Stimulated activated CD8-positive, alpha-beta memory T cell treated with anti-CD3 and anti-CD28 coated beads, Interleukin-4, amount 100 ng/mL, for 1 hour (primary cell): ENCODE data around the gene SORL1.
A peak's percentile ranks its signal among the peaks of the same experiment; 100 is the strongest.
"Not testable (repeated sequence)": the region's sequence is repeated elsewhere in the genome, so short reads cannot be mapped to it uniquely, and the experiment has no call there.

ENCODE experiments used
- DNase-seq, 2 donors: peaks; one replicate each; pipeline ENCODE4 v3.0.0-alpha.2; 2020; ENCODE audit warnings: low read depth in 2 of 2, low spot score in 1 of 2

SORL1 gene

GRCh38 chr11:121478226-121478894 is 26.2 kb downstream of the SORL1 start:
- DNase-seq = no peak

GRCh38 chr11:121478895-121479697 is 27.0 kb downstream of the SORL1 start:
- DNase-seq = no peak

GRCh38 chr11:121479698-121480238 is 27.7 kb downstream of the SORL1 start:
- no peak for DNase-seq

GRCh38 chr11:121481484-121482230 is 29.5 kb downstream of the SORL1 start:
- DNase-seq = not testable (repeated sequence)

GRCh38 chr11:121482231-121483129 is 30.4 kb downstream of the SORL1 start:
- peak; percentile 38 to 40 for DNase-seq

- DNase-seq = no peak
Measured at GRCh38 chr11:121483805-121484480, 31.8 kb downstream of the SORL1 start.

- DNase-seq = no peak
Measured at GRCh38 chr11:121485216-121485615, 33.1 kb downstream of the SORL1 start.

- no peak for DNase-seq
Measured at GRCh38 chr11:121486054-121486453, 33.9 kb downstream of the SORL1 start.

GRCh38 chr11:121487191-121487590 is 35.1 kb downstream of the SORL1 start:
- DNase-seq = no peak

- no peak for DNase-seq
Measured at GRCh38 chr11:121488170-121488569, 36.1 kb downstream of the SORL1 start.

GRCh38 chr11:121488641-121489040 is 36.5 kb downstream of the SORL1 start:
- no peak for DNase-seq

GRCh38 chr11:121489823-121490222 is 37.7 kb downstream of the SORL1 start:
- no peak for DNase-seq

- DNase-seq = no peak
Measured at GRCh38 chr11:121494355-121495099, 42.4 kb downstream of the SORL1 start.

GRCh38 chr11:121497176-121497998 is 45.3 kb downstream of the SORL1 start:
- DNase-seq = no peak

- DNase-seq = no peak
Measured at GRCh38 chr11:121499405-121499804, 47.3 kb downstream of the SORL1 start.

- DNase-seq = no peak
Measured at GRCh38 chr11:121500275-121500674, 48.2 kb downstream of the SORL1 start.

- no peak for DNase-seq
Measured at GRCh38 chr11:121500717-121501116, 48.6 kb downstream of the SORL1 start.

GRCh38 chr11:121503051-121503450 is 50.9 kb downstream of the SORL1 start:
- DNase-seq = no peak
